GM18868 (cell line): ENCODE measurements around the gene GPR141.

Source experiments
- ATAC-seq: cut with Tn5 transposase; IDR thresholded peaks from one replicate; pipeline ENCODE4 v1.9.1; 2021; ENCODE audit warnings: mild to moderate bottlenecking, moderate library complexity; ENCODE audit not compliant: unreplicated experiment

Gene GPR141, protein sequence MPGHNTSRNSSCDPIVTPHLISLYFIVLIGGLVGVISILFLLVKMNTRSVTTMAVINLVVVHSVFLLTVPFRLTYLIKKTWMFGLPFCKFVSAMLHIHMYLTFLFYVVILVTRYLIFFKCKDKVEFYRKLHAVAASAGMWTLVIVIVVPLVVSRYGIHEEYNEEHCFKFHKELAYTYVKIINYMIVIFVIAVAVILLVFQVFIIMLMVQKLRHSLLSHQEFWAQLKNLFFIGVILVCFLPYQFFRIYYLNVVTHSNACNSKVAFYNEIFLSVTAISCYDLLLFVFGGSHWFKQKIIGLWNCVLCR

DNA sequence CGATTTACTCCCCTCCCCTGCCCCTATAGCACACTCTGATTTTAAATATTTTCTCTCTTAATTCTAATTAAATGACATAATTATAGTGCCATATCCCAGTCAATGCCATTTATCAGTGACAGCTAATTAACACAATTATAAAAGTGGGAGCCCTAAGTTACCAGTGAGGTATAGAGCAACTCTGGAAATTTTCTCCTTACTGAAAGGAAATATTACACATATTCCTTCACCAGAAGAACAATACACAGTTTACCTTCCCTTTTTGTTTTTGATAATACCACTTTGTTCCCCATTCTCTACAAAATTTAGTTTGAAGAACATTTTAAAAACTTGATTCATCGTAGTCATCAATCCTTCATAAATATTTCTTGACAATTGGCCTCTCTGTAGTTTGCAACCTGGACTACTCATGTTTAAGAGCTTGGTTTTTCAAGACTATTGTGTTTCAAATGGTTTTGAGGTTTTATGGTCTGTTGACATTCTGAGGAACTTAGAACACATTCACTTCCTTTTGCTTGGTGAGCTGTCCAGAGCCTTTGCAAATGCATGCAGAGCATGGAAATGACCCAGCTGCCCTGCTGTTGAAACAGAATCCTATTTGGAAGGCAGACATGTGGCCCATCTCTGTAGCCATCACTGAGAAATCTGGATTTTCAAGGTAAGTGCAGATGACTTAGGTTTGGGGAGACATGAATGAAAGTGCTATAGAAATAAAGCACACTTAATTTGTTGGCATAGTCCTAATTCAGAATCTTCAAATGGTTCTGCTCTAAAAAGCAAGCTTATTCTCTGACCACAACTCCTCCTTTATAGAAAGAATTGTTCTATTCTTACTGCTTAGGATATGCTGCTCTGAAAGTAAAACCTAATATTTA is at the start of gene GPR141:
TSS of gene GPR141 (plus strand) at position 521 of the 875 bp plus-strand sequence. CDS start 56,628 bp downstream, outside the sequence.
- peak; percentile 92 for ATAC-seq

DNA sequence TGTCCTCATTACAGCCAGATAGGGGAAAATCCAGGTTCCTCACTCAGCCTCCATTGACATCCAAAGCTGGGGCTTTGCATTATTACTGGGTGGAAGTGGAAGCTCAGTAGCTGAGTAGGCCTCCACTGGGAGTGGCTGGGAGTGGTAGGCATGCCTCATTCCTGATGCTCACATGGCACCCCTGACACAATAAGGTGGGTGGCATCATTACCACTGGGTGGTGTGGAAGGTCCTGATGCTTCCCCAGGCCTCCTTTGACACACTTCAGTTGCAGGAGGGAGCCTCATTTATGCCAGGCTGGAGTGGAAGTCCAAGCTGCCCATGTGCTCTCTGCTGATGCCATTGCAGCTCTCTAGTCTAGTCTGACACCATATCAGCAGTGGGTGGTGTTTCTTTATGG is 48.2 kb upstream of the GPR141 start:
- ATAC-seq: no peak

DNA sequence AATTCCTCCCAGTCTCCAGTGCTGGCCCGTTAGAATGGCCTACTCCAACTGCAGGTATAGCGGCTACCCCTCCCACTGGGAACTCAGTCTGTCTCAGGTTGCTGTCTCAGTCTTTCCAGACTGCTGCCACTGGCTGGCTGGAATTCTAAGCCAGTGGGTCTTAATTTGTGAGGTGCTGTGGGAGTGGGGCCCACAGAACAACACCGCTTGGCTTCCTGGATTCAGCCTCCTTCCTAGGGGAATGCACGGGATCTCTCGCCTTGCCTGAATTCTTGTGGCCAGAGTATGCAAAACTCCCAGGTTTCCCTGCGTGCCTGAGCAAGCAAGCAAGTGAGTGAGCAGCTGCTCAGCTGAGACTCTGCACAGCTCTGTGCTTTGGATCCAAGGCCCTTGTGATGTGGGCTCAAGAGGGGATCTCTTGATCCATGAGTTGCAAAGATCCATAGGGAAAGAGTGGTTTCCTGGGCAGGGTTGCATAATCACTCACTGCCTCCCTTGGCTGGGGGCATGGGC is 41.5 kb upstream of the GPR141 start:
- ATAC-seq: no peak

DNA sequence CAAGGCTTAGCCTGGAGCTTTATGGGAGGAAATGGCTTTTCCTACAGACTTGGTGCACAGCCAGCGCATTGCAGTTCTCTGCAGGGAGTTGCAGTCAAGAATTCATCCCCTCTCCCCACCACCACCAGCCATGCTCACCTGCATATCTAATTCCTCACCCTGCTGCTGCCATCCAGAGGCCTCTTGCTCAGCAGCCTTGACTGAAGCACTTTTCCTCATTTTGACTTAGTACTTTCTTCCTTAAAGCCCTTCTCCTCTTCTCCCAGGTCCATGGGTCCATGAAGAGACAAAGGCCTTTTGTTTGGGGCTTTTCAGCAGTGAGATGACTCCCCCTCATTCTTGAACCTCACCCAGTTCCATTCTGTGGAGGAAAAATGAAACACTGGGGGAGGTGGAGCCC is 39.7 kb upstream of the GPR141 start:
- no peak for ATAC-seq

DNA sequence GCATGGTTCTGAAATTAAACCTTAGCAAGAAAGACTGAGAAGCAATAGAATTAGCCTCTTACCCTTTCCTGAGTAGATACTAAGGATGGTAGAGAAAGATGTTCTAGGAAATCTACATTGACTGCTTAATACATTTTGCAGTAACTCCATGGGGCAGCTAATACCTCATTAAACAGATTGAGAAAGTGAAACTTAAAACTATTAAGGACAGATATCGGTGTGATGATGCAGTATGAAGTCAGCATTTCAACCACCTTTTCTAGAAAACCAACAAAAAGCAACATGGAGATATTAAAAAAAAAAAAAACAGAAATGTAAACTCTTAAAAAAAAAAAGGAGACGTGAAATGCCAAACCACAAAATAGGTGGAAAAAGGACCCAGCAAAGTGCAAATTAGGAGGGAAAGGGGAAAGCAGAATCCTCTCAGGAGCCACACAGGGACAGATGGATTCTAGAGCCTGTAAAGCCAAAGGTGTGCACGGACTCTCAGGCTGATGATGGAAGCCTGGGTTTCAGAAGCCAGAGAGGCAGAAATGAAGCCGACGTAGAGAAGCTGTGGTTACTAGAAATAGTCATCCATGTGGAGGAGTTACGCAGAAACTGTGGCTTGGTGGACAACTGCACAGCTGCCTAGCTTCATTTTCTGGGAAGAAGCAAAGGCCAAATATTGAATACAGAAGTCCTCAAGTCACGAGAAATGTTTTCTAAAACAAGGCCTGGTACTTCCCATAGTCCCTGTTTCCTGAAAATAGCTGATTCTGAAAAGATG is 38.1 kb upstream of the GPR141 start:
- ATAC-seq: peak; percentile 47

DNA sequence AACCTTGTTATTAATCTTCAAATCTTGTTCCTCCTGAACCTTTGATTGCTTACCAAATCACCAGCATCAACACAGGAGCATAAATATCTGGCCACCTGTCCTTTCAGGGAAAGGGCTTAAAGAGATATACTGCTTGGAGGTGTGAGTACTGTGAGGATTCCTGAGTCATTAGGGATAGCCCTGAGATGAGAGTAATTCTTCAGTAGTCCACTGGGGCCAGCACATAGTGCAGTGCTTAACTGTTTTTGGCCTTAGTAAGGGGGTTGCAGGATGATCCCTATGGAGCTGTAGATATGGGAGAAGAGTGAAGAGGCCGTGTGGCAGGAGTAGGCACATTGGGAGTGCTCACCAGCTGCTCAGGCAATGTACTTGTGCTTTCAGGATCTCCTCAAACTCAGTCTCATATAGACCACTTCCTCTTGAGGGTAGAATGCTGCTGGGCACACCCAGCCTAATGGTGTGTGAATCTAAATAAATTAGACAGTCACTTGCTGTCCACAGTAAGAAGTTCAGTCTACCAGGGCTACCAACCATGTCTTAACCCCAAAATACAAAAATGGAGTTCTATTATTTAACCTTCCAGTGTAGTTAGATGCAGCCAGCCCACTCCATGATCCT is 26.5 kb upstream of the GPR141 start:
- peak; percentile 94 for ATAC-seq

DNA sequence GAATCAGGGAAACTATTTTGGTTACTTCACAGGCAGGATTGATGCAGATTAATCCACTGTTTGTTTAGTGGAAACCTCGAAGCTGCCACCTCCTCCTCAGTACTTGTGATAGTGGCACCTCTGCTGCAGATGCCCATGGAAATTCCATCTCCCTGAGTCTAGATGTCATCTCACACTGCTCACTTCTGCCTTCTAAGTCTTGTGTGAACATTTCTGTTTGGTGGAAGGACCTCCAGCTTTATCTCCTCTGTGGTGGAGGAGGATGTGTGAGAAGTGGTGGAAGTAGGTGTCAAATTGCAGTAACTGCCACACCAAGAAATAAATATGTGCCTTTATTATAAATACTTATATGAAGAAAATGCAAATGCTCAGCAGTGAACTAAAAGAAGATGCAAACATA is 25.8 kb upstream of the GPR141 start:
- ATAC-seq: no peak

DNA sequence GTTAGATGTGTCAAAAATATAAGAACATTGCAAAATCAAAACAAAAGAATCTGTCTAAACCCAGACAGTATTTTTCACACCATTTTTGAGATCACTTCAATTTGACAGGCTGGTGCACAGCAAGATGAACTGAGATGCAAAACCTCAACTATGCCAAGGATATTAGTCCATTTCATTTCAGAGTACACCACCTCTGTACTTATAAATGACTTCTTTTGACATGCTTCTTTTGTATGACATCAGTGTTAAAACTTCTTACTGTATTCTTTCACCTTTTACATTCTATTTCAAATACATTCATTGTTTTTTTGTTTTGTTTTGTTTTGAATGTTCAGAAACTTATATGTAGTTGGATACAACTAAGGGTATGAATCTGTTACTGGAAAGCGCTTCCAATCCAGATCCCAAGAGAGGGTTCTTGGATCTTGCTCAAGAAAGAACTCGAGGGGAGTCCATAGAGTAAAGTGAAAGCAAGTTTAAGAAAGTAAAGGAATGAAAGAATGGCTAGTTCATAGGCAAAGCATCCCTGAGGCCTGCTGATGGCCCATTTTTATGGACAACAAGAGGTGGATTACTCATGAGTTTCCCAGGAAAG is 23.5 kb upstream of the GPR141 start:
- no peak for ATAC-seq

DNA sequence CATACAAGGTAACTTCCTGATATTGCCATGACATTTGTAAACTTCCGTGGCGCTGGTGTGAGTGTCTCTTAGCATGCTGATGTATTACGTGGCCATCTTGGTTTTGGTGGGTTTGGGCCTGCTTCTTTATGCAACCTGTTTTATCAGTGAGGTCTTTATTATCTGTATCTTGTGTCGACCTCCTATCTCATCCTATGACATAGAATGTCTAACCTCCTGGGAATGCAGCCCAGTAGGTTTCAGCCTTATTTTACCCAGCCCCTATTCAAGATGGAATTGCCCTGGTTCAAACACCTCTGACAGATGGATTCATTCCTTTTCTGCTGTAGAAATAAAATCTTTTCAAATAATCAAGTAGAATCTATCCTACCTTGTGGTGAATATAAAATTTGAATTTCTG is 23.0 kb upstream of the GPR141 start:
- no peak for ATAC-seq

DNA sequence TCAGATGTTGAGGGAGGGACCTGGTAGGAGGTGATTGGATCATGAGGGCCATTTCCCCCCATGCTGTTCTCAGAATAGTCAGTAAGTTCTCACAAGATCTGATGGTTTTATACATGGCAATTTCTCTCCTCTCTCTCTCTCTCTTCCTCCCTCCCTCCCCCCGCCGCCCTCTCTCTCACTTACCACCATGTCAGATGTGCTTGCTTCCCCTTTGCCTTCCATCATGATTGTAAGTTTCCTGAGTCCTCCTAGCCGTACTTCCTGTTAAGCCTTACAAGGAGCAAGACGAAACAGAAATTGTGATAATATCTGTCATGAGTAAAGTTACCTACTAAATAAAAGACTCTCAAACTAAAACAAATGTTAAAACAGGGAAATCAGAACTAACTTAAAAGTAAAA is 19.9 kb upstream of the GPR141 start:
- ATAC-seq: no peak

DNA sequence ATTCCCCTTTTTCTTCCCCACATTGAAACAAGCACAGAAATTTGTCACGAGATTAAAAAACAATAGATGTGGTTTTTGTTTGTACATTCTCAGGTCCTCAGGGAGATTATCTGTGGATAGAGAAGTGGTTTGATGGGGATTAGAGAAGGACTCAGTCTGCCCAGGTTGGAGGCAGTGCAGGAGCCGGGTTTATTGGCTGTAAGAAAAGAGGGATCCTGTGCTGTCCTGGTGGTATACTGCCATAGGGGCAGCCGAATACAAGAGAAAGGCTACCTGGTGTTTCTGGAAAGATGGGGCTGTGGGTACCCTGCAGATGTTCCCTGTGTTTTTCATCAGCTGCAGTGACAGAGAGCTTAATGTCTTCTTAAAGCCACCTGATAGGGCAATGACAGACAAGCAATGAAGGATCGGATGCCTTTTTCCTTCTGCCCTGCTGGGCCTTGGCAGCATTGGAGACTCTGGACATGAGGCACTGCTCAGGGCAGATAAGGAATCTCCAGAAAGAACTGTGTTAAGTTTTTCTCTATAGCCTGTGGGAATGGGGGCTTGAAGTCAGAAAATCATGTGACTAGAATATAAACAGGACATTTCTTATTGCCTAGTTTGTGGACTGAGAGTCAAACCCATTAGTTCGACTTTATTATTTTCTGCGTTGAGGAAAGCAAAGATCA is 18.1 kb upstream of the GPR141 start:
- no peak for ATAC-seq

DNA sequence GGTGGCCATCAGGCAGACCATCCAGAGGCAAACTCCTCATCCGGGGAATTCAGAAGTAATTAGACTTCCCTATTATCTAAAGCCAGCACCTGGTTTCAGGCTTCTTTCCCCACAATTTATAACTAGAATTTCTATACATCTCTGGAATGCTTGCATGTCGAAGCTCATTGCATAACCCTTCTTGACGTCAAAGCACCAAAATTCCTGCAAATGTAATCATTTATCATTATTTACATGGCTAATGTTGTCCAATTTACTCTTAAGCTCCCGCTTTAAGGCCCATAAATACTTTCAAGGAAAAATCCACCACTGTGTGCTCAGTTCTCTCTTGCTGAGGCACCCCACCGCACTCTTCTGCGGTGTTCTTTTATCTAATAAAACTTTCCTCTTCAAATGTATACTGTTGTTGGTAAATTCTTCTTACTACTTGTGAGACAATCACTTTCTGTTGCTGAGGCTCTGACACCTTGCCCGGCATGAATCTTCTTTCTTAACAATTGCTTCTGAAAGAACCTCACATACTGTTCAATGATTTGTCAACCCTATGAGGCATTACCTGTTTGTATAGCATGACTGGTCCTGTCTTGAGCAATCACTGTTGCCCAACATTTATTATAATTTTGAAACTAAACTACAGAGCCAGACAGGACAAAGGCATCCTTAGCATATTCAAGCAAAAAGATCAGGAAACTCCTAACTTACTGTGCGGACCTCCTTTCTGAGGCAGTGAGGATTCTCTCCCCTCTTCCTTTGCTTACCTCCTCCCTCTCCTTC is 17.4 kb upstream of the GPR141 start:
- ATAC-seq: no peak

DNA sequence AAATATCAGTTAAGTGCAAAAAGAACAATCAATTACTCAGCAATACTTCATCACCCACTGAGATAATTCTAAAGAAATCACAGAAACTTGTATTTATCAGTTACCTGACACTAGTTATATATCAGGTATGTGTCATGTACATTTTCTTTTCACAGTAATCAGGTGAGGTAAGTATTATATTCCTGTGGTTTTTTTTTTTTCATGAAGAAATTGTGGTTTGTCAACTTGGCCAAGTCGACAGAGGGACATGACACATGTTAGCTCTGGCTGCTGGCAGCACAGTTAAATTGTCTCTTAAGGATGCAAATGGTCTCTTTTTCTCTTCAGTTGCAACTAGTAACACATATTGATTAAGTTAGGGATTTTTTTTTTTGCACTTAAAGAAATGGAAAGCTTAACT is 13.7 kb upstream of the GPR141 start:
- no peak for ATAC-seq

DNA sequence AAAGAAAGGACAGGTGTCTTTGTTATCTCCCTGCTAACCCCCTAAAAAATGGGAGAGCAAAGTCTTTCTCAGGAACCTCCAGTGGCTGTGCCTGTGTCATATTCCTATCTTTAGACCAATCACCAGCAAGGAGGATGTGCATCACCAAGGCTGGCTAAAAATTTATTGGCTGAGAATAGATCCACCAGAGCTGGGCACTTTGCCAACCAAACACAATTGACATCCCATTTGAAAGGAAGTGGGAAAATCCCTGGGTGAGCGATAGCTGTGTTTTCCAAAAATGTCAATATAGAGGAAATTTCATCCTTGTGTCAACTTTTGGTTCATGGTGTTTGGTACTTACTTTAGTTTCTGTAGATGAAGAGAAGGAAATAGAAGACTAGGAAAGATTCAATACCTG is 13.1 kb upstream of the GPR141 start:
- no peak for ATAC-seq

DNA sequence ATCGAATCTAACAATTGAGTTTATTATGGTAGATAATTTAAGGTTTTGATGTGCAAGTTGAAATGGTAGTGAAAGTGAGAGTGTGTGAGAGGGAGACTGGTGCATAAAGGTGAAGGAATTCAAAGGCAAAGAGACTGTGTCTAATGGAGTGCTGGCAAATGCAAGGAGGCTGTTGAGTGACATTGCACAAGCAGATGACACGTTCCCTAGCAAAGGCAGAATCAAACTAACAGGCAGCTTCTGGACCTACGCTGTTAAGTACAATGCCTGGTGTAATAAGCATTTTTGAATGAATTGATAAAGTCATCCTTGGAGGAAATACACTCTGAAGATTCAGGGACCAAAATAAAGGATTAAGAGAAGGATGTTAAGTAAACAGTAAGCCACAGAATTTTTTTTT is 11.7 kb upstream of the GPR141 start:
- ATAC-seq: no peak

DNA sequence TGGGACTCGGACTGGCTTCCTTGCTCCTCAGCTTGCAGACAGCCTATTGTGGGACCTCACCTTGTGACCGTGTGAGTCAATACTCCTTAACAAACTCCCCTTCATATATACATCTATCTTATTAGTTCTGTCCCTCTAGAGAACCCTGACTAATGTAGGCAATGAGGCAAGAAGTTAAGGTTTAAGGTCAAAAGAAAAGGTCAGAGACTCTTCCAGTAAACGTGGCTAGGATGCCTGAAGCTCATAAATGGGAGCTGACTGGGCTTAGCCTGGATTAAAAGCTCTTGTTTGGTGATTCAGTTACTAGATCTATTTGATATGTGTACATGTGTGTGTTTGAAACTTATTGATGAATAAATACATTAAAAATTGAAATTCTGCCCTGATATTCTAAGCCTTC is 10.6 kb upstream of the GPR141 start:
- no peak for ATAC-seq

DNA sequence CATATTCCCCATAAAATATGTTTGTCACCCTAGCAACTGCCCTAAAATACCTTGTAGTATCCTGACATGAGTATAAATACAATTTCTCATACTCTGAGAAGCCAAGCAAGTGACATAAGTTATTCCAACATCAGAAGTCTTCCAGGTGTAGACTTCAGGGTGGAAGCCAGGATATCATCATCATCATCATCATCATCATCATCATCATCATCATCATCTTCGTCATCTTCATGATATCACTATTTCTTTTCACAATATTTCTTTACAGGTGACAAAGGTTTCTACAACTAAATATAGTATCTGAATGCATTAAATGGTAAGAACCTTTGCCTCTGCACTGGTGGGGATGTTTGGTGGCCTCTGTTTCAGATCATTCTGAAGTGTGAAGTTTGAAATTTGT is 10.0 kb upstream of the GPR141 start:
- no peak for ATAC-seq

DNA sequence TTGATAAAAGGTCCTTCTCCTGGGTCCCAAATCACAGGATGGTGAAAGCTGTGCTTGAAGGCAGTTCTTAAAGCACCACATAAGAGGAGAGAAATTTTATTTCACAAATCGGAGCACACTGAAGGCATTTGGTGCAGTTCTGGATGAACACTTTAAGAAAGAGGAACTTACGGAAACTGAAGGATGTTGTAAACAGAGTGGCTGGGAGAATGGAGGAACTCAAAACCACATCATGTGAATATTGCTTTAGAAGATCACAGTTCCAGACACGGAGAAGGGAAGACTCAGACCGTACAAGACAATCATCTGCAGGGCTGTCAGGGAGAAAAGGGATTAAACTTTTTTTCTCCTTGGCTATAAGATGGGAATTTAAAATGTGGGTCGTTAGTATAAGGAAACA is 9.0 kb upstream of the GPR141 start:
- ATAC-seq: no peak

DNA sequence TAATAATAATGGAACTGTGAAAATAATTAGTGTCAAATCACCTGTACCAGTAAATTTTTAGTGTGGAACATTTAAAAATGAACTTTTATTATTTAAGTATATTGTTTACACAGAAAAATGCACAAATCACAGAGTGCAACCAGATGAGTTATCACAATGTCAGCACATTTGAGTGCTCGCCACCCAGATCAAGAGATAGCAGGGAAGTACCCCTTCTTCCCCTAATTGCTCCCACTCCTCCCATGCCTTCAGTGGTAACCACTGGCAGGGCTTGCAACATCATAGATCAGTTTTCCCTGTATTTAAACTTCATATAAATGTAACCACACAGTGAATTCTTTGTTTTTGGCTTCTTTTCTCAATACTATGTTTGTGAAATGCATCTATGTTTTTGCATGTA is 7.8 kb upstream of the GPR141 start:
- no peak for ATAC-seq
